Lower lobe of right lung (tissue), 2 donors: Measurements from ENCODE around the gene UGGT2. TPM values are rescaled to one million over a fixed set of nuclear protein-coding genes. Genes with fewer than 3 reads are reported as not detected.

Source experiments
- ATAC-seq, 2 donors: fragments of 200-7000 bp; cut with Tn5 transposase; one replicate each; pipeline ENCODE4 v1.9.1; 2020 to 2022; ENCODE audit warnings: mild to moderate bottlenecking in 2 of 2, moderate library complexity in 2 of 2
- DNase-seq: peaks from one replicate; pipeline ENCODE4 v3.0.0-alpha.2; 2020
- H3K27ac ChIP-seq: fragments of 200-600 bp; one replicate; pipeline ENCODE4 v1.8.0; 2022
- H3K27me3 ChIP-seq: fragments of 200-600 bp; one replicate; pipeline ENCODE4 v1.8.0; 2022; ENCODE audit warnings: low read depth
- H3K36me3 ChIP-seq: fragments of 200-600 bp; one replicate; pipeline ENCODE4 v1.8.0; 2022; ENCODE audit warnings: mild to moderate bottlenecking
- H3K4me1 ChIP-seq: fragments of 200-600 bp; one replicate; pipeline ENCODE4 v1.8.0; 2022
- H3K4me3 ChIP-seq: fragments of 200-600 bp; one replicate; pipeline ENCODE4 v1.8.0; 2022; ENCODE audit warnings: mild to moderate bottlenecking
- H3K9me3 ChIP-seq: fragments of 200-600 bp; one replicate; pipeline ENCODE4 v1.8.0; 2022
- intact Hi-C: fragments of 100-400 bp; cut with DNase I; formaldehyde crosslinking; loops from one replicate; pipeline ENCODE4 v1.11.0; 2022
- total RNA-seq: library from RNA; stranded (reverse); fragmentation: NEBNext Ultra II Directional; extraction: Animal tissue kit (Norgen Biotek cat#: 25700); gene quantifications from one replicate; pipeline ENCODE4 v1.2.1, GENCODE V29; 2021
- TF ChIP-seq, protein P1 (sequence below): fragments of 200-600 bp; IDR thresholded peaks from one replicate; pipeline ENCODE4 v1.8.0; 2022; ENCODE audit warnings: antibody characterized with exemption, mild to moderate bottlenecking
- donor health status: DM: no; HTN: yes; CAD: no; lungs with severe emphysema.

UGGT2 gene
- total RNA-seq, 1 donor from 2014 or later, result 18.0 TPM

DNA sequence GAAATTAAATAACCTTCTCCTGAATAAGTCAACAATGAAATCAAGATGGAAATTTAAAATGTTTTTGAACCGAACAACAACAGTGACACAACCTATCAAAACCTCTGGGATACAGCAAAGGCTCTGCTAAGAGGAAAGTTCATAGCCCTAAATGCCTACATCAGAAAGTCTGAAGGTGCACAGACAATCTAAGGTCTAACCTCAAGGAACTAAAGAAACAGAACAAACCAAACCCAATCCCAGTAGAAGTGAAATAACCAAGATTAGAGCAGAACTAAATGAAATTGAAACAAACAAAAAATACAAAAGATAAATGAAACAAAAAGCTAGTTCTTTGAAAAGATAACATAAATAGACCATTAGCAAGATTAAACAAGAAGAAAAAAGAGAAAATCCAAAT lies 9.0 kb downstream of the UGGT2 start:
- Histone ChIP-seq H3K9me3 (no peaks in the 10 kb centered on the region), H3K27ac (no peak overlapping the region), H3K4me3 (no peak overlapping the region), H3K36me3 (no peaks in the 10 kb centered on the region), H3K4me1 (no peaks in the 10 kb centered on the region), H3K27me3 (no peaks in the 10 kb centered on the region)
- no peak for ATAC-seq
- DNase-seq, result no peak
- intact Hi-C loops, result no loop called here
- TF ChIP-seq, protein P1, sequence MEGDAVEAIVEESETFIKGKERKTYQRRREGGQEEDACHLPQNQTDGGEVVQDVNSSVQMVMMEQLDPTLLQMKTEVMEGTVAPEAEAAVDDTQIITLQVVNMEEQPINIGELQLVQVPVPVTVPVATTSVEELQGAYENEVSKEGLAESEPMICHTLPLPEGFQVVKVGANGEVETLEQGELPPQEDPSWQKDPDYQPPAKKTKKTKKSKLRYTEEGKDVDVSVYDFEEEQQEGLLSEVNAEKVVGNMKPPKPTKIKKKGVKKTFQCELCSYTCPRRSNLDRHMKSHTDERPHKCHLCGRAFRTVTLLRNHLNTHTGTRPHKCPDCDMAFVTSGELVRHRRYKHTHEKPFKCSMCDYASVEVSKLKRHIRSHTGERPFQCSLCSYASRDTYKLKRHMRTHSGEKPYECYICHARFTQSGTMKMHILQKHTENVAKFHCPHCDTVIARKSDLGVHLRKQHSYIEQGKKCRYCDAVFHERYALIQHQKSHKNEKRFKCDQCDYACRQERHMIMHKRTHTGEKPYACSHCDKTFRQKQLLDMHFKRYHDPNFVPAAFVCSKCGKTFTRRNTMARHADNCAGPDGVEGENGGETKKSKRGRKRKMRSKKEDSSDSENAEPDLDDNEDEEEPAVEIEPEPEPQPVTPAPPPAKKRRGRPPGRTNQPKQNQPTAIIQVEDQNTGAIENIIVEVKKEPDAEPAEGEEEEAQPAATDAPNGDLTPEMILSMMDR, result no peak

DNA sequence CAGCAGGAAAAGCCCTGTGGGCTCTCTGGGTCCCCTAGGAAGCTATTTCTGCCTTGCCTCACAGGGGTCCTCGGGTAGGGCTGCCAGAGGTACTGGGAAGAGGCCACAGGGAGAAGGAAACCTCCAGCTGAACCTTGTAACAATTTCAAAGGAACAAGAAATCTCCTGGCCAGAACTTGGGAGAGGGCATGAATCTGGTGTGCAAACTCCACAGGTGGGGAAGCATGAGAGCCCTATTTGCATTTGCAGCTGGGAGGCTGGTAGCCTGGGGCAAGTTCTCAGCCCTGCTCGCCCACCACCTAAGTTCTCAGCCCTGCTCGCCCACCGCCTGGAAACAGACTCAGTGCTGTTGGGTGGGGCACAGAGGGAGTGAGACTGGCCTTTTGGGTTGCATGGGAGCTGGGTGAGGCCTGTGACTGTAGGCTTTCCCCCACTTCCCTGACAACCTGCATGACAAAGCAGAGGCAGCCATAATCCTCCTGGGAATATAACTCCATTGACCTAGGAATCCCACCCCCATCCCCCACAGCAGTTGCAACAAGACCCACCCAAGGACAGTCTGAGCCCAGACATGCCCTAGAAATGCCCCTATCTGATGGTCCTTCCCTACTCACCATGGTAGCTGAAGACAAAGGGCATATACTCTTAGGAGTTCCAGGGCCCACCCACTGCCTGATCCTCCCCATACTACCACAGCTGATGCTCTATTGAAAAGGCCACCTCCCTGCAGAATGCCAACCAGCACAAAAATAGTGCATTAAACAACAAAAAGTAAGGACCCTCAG lies 11.7 kb downstream of the UGGT2 start:
- intact Hi-C loops, result no loop called here
- Histone ChIP-seq H3K27ac (no peak overlapping the region), H3K36me3 (no peaks in the 10 kb centered on the region), H3K4me3 (no peak overlapping the region), H3K4me1 (no peaks in the 10 kb centered on the region), H3K9me3 (no peaks in the 10 kb centered on the region), H3K27me3 (no peaks in the 10 kb centered on the region)
- ATAC-seq (no peak), DNase-seq (no peak)
- TF ChIP-seq, protein P1, result no peak

DNA sequence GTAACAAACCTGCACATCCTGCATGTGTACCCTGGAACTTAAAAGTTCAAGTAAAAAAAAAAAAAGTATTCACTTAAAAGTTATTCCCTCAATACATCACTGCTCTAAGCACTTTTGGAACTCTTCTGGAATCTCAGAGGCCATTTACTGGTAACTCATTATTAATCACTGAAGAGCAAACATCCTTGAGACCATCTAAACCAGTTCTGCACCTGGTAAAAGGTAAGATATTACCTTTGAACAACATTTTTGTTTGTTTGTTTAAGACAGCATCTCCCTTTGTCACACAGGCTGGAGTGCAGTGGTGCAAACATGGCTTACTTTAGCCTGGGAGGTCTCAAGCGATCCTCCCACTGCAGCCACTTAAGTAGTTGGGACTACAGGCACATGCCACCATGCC lies 16.7 kb downstream of the UGGT2 start:
- intact Hi-C loops, result no loop called here
- DNase-seq (no peak), ATAC-seq (no peak)
- H3K4me3 ChIP-seq, result no peak overlapping the region
- no peak overlapping the region for H3K27ac ChIP-seq
- TF ChIP-seq, protein P1, result no peak
- H3K36me3 ChIP-seq, result no peaks in the 10 kb centered on the region
- H3K27me3 ChIP-seq, result no peaks in the 10 kb centered on the region
- H3K4me1 ChIP-seq, result no peaks in the 10 kb centered on the region
- H3K9me3 ChIP-seq, result no peaks in the 10 kb centered on the region

DNA sequence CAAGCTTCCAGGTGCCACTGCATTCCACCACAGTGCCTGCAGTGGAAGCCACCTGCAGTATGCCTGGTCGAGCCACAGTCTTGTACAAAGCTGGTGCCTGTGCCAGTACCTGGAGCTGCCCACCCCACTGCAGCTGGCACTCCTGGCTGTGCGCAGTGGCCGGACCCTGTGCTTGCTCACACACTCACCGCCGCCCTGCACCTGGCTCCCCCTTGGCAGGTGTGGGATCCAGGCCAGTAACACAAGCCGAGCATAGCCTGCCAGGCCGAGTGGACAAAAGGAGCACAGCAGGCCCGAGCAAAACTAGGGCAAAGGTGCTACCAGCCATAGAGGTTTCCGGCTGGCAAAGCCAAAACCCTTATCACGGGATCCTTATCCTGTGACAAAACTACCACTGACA lies 18.5 kb downstream of the UGGT2 start:
- Histone ChIP-seq H3K4me1 (no peaks in the 10 kb centered on the region), H3K27me3 (no peaks in the 10 kb centered on the region), H3K9me3 (no peaks in the 10 kb centered on the region), H3K4me3 (no peak overlapping the region), H3K36me3 (no peaks in the 10 kb centered on the region), H3K27ac (no peak overlapping the region)
- peak; percentile 32 for DNase-seq
- TF ChIP-seq, protein P1, result no peak
- intact Hi-C loops, result no loop called here
- ATAC-seq, result no peak

DNA sequence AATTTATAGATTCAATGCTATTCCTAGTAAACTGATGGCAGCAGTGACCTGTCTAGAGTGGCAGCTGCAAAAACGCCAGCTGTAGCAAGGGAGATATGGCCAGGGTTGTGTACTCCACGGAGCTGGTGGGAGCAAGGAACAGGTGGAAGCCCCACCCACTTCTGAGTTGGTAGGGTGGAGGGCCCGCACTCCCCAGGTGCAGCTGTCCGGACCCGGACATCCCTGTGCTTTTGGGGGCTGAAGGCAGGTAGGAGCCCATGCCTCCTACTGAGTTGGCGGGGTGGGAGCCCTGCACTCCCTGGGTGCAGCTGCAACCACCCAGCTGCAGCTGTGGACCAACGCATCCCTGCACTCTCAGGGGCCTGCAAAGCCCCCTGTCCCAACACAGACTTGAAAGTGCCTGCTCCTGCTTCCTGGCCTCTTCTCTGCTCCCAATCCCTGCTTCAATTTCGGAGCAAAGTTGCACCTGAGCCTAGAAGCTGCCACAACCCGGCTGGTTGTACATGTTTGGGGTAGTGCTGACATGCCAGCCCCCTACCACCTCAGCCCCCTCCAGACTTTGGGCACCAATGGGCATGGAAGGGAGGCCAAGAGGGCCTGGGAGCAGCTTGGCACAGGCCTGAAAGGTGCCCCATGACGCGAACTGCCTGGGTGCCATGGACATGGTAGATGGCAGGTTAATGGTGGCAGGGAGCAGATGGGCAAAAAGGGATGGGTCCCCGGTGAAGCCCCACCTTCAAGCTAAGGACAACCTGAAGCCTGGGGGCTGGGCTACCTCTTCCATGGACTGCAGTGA lies 19.8 kb downstream of the UGGT2 start:
- H3K4me1 ChIP-seq, result no peaks in the 10 kb centered on the region
- intact Hi-C loops, result no loop called here
- no peaks in the 10 kb centered on the region for H3K36me3 ChIP-seq
- no peak overlapping the region for H3K4me3 ChIP-seq
- H3K27me3 ChIP-seq, result no peaks in the 10 kb centered on the region
- no peak overlapping the region for H3K27ac ChIP-seq
- H3K9me3 ChIP-seq, result no peaks in the 10 kb centered on the region
- peak in 1 of 2 donors; percentile 51 for ATAC-seq
- TF ChIP-seq, protein P1, result no peak
- no peak for DNase-seq
